GM12875 (cell line): ENCODE data around the gene DGKI.

ENCODE experiments used
- H3K4me3 ChIP-seq: one replicate; pipeline ENCODE4 v1.5.1; 2011; ENCODE audit warnings: low read depth, low read length, control low read depth
- TF ChIP-seq, protein P1 (sequence below): IDR thresholded peaks from 2 replicates; pipeline ENCODE4 v1.5.1; 2011; ENCODE audit warnings: low read depth, mild to moderate bottlenecking, control low read depth, inconsistent platforms, low read length, moderate library complexity, borderline replicate concordance; ENCODE audit not compliant: insufficient read depth

The DGKI gene

DNA sequence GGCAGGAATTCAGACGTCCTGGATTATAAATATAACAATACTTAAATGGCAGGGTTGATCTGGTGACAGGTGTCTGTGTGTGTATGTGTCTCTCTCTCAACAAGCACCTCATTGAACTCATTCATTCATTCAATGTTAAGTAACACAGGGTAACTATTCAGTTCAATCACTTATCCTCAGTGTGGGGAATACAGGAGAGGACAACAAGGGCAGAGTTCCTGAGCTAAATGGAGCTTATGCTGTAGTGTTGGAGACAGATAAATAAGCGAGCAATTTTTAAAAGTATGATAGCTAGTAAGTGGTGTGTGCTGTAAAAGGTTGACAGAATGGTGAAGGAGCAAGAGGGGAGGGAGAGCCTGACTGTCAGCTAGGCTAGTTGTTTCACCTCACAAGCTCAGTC lies 178.4 kb downstream of the DGKI start:
- TF ChIP-seq, protein P1, sequence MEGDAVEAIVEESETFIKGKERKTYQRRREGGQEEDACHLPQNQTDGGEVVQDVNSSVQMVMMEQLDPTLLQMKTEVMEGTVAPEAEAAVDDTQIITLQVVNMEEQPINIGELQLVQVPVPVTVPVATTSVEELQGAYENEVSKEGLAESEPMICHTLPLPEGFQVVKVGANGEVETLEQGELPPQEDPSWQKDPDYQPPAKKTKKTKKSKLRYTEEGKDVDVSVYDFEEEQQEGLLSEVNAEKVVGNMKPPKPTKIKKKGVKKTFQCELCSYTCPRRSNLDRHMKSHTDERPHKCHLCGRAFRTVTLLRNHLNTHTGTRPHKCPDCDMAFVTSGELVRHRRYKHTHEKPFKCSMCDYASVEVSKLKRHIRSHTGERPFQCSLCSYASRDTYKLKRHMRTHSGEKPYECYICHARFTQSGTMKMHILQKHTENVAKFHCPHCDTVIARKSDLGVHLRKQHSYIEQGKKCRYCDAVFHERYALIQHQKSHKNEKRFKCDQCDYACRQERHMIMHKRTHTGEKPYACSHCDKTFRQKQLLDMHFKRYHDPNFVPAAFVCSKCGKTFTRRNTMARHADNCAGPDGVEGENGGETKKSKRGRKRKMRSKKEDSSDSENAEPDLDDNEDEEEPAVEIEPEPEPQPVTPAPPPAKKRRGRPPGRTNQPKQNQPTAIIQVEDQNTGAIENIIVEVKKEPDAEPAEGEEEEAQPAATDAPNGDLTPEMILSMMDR = no peak
- no peak overlapping the region for H3K4me3 ChIP-seq

DNA sequence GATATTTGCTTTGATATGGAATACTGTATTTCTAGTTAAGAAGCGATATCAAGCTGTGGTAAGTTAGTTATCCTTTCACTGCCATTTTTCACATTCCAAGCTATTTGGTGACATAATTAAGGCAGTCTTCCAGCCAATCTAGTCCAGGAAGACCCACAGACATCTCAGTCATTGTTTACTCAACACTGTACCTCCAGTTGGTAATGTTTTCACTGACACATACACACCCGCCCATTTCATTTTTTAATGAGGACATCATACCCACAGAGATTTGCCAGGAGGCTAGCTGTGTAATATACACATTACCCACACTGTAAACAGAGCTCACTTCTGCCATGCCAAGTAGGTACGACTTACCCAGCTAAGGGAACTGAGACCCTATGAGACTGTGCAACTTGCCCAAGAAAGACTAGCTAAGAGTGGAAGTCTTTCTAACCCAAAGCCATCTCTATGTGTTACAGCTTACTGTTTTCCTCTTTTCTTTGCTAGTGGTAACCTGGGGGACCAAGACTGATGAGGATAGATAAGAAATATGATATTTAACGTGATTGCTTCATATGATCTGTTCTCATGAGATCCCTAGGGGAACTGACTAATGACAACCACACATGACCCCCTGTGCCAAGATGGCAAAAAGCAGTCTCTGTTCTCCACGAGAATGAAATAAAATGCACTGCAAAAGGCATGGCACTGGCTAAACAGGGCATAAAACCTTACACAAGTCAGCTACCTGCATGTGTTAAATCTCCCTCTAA lies 179.0 kb downstream of the DGKI start:
- TF ChIP-seq, protein P1 = no peak
- H3K4me3 ChIP-seq = no peak overlapping the region

DNA sequence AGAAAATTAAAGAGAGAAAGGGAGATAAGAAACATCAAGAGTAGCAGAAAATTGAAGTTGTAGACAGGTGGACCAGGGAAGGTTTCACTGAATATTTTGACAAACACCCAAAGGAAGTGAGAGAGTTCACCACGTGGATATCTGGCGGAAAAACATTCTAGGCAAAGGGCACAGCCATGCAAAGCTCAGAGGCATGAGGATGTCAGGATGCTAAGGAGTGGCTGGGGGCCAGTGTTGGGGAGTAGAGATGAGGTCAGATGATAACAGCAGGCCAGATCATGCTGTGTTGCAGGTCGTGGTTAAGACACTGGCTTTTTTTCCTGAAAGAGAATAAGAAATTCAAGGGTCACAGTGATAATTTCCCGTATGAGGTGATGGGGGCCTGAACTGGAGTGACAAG lies 181.9 kb downstream of the DGKI start:
- TF ChIP-seq, protein P1 = no peak
- H3K4me3 ChIP-seq = no peak overlapping the region

DNA sequence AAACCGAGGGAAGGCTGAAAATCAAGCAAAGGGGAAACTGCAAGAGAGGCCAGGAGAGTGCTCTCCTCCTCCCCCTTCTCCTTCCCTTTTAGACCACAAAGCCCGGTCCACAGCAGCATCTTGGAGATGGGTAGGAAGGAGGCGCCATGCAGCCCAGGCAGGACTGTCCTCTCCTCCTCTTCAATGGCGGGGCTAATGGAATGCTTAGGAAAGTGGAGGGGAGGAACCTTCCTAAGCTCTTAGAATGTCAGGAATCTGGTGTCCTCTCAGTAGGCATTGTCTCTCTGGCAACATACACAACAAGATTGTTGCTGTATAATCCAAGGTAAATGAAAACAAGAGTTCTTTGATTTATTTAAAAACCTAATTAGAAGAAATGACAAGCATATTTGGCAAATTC lies 185.1 kb downstream of the DGKI start:
- no peak overlapping the region for H3K4me3 ChIP-seq
- TF ChIP-seq, protein P1 = no peak

DNA sequence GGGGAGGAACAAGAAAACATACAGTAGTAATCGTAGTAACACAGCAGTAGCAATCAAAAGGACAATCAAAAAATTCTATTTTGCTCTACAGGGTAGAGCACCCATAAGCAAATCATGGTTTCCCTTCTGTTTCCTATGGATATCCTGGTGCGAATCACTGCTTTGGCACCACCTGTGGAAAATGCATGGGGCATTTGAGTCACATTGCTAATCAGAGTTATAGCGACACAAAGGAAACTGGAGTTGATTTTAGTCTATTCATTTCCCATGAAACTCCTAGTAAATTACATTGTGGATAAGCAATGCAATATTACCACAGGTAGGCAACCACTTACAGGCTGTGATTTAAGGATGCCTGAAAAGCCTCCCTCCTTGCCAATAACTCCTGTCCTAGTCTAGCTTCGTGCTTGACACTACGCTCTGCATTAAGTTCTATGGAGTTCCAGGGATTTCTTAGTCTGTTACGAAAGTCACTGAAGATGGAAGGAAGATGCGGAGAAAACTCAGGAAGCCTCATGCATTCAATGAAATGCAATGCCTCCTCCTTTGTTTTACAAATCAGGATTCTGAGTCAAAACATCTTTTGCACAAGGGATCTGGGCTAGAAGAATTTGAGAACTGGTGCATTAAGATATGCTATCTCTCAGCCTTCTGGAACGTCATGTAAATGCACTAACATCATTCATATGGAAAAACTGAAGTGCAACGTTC lies 188.4 kb downstream of the DGKI start:
- TF ChIP-seq, protein P1 = no peak

DNA sequence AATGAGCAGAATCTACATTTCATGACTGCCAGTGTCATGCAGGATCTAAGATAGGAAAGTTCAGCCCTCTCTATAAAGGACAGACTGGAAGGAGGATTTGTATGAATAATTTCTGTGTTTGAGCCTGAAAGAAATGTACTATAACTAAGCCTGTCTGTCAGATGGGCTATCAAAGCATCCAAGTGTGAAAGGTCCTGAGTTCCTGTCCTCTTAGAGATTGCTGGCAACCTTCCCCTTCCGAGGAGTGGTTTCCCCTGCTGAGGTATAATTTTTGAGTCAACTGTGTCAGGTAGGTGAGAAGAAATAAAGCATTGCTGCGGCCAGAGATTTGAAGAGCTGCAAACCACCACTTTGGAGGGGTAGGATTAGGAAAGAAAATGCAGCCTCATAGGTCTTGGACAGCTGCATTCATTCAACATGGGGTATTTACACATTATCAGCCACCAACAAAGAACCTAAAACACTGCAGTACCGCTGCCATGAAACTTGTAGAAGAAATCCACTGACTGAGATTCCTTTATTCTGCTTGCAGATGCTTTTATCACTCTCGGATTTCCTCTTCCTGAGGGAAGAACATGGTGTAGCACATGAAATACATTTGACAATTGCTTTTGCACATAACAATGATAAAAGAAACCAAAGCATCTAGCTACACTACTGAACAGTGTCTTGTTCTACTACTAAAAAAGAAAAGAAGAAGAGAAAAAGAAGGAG lies 189.1 kb downstream of the DGKI start:
- TF ChIP-seq, protein P1 = no peak
- no peak overlapping the region for H3K4me3 ChIP-seq

More for the DNA sequence above, 188.4 kb downstream of the DGKI start:
- no peak overlapping the region for H3K4me3 ChIP-seq
